Mesodermal cell (in vitro differentiated cells): Measurements from ENCODE around the gene BACH1. TPM values are rescaled to one million over a fixed set of nuclear protein-coding genes. Genes with fewer than 3 reads are reported as not detected.
A peak's percentile ranks its signal among the peaks of the same experiment; 100 is the strongest.
"Not testable (repeated sequence)": the region's sequence is repeated elsewhere in the genome, so short reads cannot be mapped to it uniquely, and the experiment has no call there.

ENCODE experiments used
- H3K27ac ChIP-seq: 2 replicates; pipeline ENCODE4 v1.7.0; 2013; ENCODE audit warnings: mild to moderate bottlenecking, low read depth, low read length, moderate library complexity; ENCODE audit not compliant: severe bottlenecking
- H3K36me3 ChIP-seq: 2 replicates; pipeline ENCODE4 v1.7.1; 2013; ENCODE audit warnings: mild to moderate bottlenecking, low read length, moderate library complexity; ENCODE audit not compliant: control insufficient read depth, insufficient read depth
- H3K4me1 ChIP-seq: one replicate; pipeline ENCODE4 v1.7.1; 2013; ENCODE audit warnings: mild to moderate bottlenecking, low read length; ENCODE audit not compliant: insufficient read depth, control insufficient read depth, poor library complexity, severe bottlenecking
- H3K4me3 ChIP-seq: 2 replicates; pipeline ENCODE4 v1.7.0; 2013; ENCODE audit warnings: low read length, control low read depth, mild to moderate bottlenecking; ENCODE audit not compliant: insufficient read depth, poor library complexity, severe bottlenecking; ENCODE audit errors: extremely low read depth
- H3K9me3 ChIP-seq: 2 replicates; pipeline ENCODE4 v1.7.1; 2013; ENCODE audit warnings: mild to moderate bottlenecking, low read length, moderate library complexity; ENCODE audit not compliant: control insufficient read depth
- WGBS, 2 experiments: methylation state at CpG; one replicate each; pipeline ENCODE4 v1.1.5; 2013; ENCODE audit warnings: missing lambda C conversion rate in 2 of 2; ENCODE audit not compliant: insufficient coverage in 2 of 2; 5-methylcytosine and 5-hydroxymethylcytosine counted together
- polyA plus RNA-seq, 2 experiments: library from polyadenylated mRNA; stranded (reverse); fragments of 50-300 nt; gene quantifications; one replicate each; pipeline ENCODE4 v1.2.3, GENCODE V29; 2013

BACH1 gene
- polyA plus RNA-seq (2013, experiment 1 of 2), result 29.3 TPM
- 29.7 TPM for polyA plus RNA-seq (2013, experiment 2 of 2)

DNA sequence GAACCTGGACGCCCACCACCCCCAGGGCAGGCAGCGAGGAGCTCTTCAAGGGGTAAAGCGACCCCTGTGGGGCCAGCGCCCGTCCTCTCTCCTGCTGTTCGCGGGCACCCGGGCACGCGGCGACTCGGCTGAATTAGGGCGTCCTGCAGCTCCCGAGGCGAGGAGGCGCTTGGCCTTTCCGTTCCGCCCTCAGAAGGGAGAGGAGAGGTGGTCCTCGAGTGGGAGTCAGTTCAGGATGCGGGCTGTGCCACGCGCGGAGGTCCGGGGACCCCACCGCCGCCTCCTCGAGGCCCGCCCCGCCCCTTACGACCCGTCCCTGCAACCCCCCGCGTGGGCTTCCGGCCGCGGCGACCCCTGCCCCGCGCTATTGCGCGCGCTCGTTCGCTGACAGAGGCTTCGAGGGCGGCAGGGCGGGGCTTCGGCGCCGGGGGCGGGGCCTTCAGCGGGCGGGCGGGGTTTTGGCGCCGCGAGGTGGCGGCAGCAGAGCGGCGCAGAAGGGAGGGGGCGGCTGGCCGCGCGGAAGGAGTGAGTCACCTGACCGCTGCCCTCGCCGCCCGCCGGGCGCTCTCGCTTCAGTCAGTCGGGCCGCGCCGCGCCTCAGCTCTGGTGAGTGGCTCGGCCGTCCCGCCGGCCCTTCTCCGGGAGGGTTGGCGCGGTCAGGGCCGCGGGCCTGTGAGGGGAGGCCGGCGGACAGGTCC is at the start of gene BACH1:
Gene BACH1, plus strand, starts transcription at position 575 of the 698 bp plus-strand sequence. CDS start 22,359 bp downstream, outside the sequence.
- WGBS, 2 experiments, result 4% methylated on average over 74 of the region's 87 CpGs
- peak within 1 kb of the TSS; percentile 69 for H3K4me3 ChIP-seq
- peak within 1 kb of the TSS; percentile 96 for H3K27ac ChIP-seq
- peaks cover 3% of the 10 kb centered on the region for H3K9me3 ChIP-seq
- H3K4me1 ChIP-seq, result peaks cover 16% of the 10 kb centered on the region
- H3K36me3 ChIP-seq, result no peaks in the 10 kb centered on the region

DNA sequence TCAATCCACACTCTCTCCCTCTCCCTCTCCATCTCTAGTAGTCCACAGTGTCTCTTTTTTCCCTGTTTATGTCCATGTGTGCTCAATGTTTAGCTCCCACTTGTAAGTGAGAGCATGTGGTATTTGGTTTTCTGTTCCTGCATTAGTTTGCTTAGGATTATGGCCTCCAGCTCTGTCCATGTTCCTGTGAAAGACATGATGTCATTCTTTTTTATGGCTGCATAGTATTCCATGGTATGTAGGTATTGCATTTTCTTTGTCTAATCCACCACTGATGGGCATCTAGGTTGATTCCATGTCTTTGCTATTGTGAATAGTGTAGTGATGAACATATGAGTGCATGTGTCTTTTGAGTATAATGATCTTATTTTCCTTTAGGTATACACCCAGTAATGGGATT is 49.4 kb upstream of the BACH1 start:
- H3K4me3 ChIP-seq, H3K4me1 ChIP-seq, H3K27ac ChIP-seq, H3K36me3 ChIP-seq, H3K9me3 ChIP-seq: not testable (repeated sequence)

DNA sequence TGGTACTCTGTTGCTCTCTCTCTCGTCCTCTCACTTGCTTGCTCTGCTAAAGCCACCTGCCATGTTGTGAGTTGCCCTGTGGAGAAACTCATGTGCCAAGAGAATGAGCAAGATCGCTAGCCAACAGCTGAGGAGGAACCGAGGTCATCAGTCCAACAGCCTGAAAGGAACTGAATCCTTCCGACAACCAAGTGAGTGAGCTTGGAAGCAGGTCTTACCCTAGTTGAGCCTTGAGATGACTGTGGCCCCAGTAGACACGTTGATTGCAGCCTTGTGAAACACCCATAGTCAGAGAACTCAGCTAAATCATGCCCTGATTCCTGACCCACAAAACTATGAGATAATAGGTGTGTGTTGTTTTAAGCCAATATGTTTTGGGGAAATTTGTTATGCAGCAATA is 48.1 kb upstream of the BACH1 start:
- 92 to 95% methylated on average over 4 to 5 of the region's 5 CpGs for WGBS, 2 experiments
- H3K36me3 ChIP-seq, result no peaks in the 10 kb centered on the region
- no peak overlapping the region for H3K4me3 ChIP-seq
- no peak overlapping the region for H3K27ac ChIP-seq
- no peaks in the 10 kb centered on the region for H3K4me1 ChIP-seq
- peaks cover 6% of the 10 kb centered on the region for H3K9me3 ChIP-seq

DNA sequence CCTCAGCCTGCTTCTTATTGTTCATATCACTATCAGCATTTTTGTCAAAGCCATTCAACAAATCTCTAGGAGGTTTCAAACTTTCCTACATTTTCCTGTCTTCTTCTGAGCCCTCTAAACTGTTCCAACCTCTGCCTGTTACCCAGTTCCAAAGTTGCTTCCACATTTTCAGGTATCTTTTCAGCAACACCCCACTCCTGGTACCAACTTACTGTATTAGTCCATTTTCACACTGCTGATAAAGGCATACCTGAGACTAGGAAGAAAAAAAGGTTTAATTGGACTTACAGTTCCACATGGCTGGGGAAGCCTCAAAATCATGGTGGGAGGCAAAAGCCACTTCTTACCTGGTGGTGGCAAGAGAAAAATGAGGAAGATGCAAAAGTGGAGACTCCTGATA is 44.9 kb upstream of the BACH1 start:
- H3K36me3 ChIP-seq, H3K4me3 ChIP-seq, H3K9me3 ChIP-seq, H3K27ac ChIP-seq, H3K4me1 ChIP-seq: not testable (repeated sequence)

DNA sequence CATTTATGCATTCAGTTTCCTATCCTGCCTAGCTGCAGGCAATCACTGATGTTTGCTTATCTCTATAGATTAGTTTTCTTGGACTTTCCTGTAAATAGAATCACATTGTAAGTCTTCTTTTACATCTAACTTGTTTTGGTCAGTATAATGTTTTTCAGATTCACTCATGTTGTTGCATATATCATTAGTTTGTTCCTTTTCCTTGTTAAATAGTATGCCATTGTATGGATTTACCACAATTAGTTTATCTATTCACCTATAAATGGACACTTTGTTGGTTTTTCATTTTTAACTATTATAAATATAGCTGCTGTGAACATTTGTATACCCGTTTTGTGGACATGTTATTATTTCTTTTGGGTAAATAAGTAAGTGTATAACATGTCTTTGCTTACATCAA is 44.2 kb upstream of the BACH1 start:
- no peak overlapping the region for H3K4me3 ChIP-seq
- H3K27ac ChIP-seq, result no peak overlapping the region
- H3K36me3 ChIP-seq, result no peaks in the 10 kb centered on the region
- peaks cover 4% of the 10 kb centered on the region for H3K4me1 ChIP-seq
- H3K9me3 ChIP-seq, result peaks cover 6% of the 10 kb centered on the region
- no CpG with 5 or more reads among the region's 1 CpG for WGBS, 2 experiments

DNA sequence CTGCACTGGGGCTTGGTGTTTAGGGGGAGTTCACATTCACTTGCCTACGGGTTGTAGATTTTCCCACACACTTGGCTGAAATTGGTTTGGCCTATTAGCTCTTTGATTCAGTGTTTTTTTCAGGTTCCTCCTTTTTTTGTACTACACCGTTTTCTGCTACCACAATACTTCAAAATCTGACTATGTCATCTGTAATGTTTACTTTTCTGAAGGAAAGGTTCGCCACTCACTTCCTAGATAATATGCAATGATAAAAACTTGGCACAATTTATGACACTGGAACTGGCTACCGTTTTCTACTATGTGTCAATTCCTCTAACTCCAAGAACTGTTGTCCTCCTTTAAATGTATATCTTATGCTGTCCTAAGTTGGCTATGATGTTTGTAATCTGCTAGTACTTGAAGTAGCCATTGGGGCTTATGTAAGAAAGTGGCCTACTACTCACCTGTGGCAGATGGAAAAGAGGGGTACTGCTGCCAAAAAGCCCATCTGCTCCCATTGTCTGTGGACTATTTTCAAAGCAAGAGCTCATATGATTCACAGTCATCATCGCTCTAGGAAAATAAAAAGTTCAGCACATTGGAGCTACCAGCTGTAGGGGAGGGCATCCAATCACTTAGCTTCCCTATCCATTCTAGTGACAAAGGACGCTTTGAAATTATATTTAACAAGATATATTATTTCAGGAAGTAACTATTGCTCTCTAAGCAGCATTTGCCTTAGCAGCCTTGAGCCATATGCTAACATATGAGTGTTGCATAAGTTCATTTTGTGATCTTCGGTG is 42.4 kb upstream of the BACH1 start:
- no peak overlapping the region for H3K27ac ChIP-seq
- 90 to 100% methylated on average over 1 to 3 of the region's 7 CpGs for WGBS, 2 experiments
- peaks cover 4% of the 10 kb centered on the region for H3K4me1 ChIP-seq
- H3K36me3 ChIP-seq, result no peaks in the 10 kb centered on the region
- peaks cover 6% of the 10 kb centered on the region for H3K9me3 ChIP-seq
- no peak overlapping the region for H3K4me3 ChIP-seq

DNA sequence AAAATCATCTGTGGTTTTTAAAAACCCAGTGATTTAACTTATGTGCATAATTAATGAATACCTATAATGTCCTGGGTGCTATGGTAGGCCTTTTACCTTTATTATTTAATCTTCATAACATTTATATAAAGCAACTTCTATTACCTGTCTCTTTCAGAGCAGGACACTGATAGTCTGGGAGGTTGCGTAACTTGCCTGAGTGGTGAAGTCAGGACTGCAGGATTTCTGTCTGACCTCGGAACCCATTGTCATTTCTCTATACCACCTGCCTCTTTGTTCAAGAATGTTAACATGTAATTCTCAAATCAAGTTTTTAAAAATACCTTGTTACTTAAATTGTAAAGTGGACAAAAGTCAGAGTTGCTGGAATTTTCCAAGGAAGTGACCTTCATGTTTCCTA is 41.0 kb upstream of the BACH1 start:
- WGBS, 2 experiments, result 83 to 100% methylated on average over 1 to 2 of the region's 2 CpGs
- Histone ChIP-seq H3K4me1 (peaks cover 4% of the 10 kb centered on the region), H3K9me3 (peaks cover 6% of the 10 kb centered on the region), H3K36me3 (no peaks in the 10 kb centered on the region), H3K27ac (no peak overlapping the region), H3K4me3 (no peak overlapping the region)

DNA sequence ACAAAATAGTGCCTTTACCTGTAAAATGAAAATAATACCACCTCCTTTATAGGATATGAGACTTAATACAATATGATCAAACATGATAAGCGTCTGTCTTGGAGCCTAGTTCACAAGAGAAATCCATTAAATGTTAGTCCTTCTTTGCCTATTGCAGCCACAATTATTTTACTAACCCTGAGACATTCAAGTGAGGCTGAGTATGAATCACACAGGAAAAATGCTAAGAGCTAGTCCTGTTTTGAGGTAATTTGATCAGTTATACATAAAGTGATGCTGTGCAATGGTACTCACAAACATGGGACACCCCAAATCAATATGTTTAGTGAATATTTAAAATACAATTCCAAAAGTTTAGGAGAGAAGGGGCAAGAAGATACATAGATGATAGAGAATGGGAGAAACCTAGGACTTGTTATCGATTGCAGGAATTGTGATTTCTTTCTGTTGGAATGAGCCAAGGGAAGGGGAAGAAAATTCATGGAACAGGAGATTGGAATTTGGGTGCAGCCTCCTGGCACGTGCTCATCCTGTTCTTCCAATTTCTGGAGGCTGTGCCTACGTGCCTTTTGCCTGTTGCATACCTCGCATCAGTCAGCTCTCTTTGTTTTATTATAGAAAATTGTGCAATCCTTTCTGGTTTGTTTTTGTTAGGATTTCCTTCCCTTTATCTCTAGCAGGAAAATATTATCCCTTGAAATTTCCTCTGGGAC is 39.9 kb upstream of the BACH1 start:
- no peaks in the 10 kb centered on the region for H3K36me3 ChIP-seq
- peaks cover 4% of the 10 kb centered on the region for H3K4me1 ChIP-seq
- H3K4me3 ChIP-seq, result no peak overlapping the region
- no peak overlapping the region for H3K27ac ChIP-seq
- 79 to 96% methylated on average over 2 of the region's 5 CpGs for WGBS, 2 experiments
- H3K9me3 ChIP-seq, result peaks cover 6% of the 10 kb centered on the region

DNA sequence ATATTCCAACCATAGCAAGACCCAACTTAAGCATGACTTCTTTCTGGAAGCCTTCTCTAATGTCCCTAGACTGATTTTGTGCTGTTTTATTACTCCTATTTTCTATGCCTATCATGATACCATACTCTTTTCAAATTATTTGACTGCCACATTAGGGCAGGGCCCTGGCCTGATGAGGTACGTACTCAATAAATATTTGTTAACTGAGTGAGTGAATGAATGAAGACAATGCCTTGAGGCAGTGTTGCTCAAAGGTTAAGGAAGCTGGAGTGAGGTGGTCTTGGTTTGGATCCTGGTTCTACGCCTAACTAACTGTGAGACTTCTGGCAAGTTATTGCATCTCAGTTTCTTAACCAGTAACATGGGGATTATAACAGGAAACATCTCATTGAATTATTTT is 38.3 kb upstream of the BACH1 start:
- Histone ChIP-seq H3K4me3 (no peak overlapping the region), H3K9me3 (no peaks in the 10 kb centered on the region), H3K36me3 (no peaks in the 10 kb centered on the region), H3K27ac (no peak overlapping the region), H3K4me1 (peaks cover 4% of the 10 kb centered on the region)
- no CpG with 5 or more reads among the region's 2 CpGs for WGBS, 2 experiments

DNA sequence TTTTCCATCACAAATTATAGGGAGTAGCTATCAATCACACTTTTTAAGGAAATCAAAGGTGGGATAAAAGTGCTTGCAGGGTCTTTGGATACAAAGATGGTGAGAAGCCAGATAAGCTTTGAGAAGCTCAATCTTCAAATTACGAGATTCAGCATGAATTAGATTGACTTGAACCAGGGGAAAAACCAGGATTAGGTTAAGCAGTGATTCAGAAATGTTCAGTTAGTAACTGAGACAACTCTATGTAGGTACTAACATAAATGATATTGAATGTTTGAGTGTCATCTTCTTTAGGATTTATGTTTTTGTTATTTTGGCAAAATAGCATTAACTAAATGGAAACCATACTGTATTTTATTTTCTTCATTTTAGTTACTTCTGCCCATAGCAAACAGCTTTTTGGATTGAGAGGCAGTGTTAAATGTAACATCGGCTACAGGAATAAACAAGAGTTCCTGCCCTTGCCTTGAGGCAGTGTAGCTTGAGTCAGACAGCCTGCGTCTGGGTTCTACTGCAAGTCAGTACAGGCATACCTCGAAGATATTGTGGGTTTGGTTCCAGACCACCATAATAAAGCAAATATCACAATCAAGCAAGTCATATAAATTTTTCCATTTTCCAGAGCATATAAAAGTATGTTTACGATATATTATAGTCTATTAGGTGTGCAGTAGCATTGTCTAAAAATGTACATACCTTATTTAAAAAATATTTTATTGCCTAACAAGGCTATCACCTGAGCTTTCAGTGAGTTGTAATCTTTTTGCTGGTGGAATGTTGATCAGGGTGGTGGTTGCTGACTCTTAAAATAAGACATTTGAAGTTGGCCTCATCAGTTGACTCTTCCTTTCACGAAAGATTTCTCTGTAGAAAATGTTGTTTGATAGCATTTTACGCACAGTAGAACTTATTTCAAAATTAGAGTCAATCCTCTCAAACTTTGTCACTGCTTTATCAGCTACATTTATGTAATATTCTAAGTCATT is 36.9 kb upstream of the BACH1 start:
- H3K36me3 ChIP-seq, result no peaks in the 10 kb centered on the region
- peaks cover 4% of the 10 kb centered on the region for H3K4me1 ChIP-seq
- H3K27ac ChIP-seq, result no peak overlapping the region
- no peaks in the 10 kb centered on the region for H3K9me3 ChIP-seq
- 96 to 100% methylated on average over 3 of the region's 7 CpGs for WGBS, 2 experiments
- H3K4me3 ChIP-seq, result no peak overlapping the region
